LHCN-M2 (cell line): ENCODE data around the gene OMP. TPM values are rescaled to one million over a fixed set of nuclear protein-coding genes. Genes with fewer than 3 reads are reported as not detected.

ENCODE experiments used
- DNase-seq: peaks from one replicate; pipeline ENCODE4 v3.0.0-alpha.2; 2012; ENCODE audit warnings: low read depth
- total RNA-seq: library from RNA; depleted of rRNA; stranded (reverse); fragments of >200 nt; gene quantifications from 2 replicates; pipeline ENCODE4 v1.2.3, GENCODE V29; 2014

Gene OMP
- total RNA-seq, 1 experiment from 2014 or later, result 0.57 TPM

DNA sequence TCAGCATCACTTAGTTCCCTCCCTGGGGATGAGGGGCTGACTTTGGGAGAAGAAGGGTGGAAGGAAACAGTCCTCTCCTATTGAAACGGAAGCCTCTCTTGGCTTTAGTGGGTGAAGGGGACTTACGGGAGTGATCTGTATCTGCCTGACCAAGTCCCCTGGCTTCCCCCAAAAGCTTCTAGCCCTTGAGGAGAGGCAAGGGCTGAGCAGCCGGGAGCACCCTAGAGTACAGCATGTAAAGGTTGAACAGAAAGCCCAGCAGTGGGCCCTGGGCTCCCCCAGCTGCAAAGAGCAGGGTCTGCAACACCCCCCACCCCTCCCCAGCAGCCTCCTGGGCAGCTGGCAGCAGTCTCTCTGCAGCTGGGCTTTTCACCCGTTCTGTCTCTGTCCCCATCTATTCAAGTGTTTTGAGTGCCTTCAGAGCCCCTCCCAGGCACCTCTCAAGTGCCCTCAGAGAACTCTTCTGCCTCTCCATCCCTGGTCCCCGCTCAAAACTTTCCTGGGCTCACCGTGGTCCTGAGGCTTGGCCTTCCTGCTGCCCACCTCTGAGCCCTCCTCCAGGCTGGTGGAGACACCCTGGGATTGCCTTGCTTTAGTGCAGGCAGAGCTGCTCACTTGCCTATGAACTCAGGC, 33.2 kb upstream of the OMP start:
- no peak for DNase-seq

DNA sequence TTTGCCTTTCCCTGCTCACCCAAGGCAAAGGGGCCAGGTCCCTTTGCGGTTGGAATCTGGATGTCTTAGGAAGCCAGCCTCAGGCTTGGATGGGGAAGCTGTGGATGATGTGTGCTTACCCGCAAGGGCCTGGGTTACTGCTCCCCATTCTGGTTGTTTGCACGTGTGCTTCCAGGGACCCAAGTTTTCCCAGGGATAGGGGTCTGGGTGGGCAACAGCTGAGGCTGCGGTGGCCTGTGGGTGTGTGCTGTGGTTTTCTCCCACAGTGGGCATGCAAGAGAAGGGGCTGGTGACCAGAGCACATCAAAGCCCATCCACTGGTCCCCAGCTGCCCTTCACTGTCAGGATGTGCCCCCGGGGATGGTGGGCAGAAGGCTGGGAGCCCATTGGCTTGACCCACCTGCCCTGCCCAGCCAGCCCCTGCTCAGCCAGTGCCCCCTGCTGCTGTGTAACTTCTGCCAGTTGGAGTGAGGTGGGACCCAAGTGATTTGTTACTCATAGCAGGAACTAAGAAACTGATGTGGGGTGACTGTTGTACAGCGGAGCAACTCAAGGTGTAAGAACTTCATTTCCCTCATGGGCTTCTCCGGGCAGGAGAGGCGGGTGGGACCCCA, 32.6 kb upstream of the OMP start:
- no peak for DNase-seq

DNA sequence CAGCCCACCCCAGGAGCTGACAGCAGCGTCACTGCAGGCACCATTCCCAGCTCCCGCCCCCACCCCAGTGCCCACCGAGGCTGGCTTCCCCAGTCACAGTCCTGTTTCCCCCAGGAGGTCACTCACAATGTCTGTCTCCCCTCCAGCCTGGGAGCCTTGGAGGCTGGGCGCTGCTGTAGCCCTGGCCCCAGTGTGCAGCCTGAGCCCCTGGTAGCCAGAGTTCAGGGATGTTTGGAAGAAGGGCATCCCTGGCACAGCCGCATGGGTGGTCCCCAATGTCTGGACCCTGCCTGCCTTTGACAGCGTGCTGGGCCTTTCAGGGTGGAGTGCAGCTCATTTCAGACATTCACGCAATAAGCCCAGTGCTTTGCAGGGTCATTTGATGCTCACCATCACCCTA, 31.6 kb upstream of the OMP start:
- no peak for DNase-seq

DNA sequence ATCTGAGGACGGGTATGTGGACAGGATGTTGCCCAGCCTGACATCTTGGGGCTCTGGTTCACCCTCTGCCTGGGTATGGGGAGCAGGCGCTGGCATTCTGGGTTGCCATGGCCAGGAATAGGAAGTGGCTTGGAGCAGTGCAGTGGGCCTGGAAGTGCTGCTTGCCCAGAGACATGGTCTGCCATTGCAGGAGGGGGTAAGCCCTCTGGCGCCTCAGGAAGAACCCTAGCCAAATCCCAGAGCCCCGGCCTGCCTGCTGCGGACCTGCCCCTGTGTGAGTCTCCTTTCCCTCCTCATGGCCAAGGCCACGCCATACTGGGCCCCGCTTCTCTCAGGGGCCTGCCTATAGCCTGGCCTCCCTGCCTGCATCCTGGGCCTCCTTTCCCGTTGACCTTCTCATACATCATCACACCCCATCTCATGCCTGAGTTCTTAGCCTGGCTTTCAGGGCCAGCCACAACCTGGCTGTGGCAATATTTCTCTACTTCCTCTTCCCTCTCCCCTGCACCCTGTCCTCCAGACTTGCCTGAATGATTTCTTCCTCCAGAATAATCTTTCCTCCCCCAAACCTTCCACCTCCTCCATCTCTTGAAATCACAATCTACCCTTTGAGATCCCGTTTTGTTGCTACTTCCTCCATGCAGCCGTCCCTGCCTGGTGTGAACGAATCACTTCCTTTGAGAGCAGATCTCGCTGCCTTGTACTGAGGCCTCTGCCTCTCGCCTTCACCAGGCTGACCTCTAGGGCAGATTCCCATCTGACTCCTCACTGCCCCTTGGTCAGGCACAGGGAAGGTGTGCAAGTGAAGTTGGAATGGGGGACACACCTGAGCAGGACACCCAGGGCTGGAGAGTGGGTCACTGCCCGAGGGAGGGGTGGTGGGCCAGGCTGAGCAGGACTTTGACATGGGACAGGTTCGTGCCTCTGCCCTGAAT, 30.7 kb upstream of the OMP start:
- DNase-seq, result peak; percentile 59

DNA sequence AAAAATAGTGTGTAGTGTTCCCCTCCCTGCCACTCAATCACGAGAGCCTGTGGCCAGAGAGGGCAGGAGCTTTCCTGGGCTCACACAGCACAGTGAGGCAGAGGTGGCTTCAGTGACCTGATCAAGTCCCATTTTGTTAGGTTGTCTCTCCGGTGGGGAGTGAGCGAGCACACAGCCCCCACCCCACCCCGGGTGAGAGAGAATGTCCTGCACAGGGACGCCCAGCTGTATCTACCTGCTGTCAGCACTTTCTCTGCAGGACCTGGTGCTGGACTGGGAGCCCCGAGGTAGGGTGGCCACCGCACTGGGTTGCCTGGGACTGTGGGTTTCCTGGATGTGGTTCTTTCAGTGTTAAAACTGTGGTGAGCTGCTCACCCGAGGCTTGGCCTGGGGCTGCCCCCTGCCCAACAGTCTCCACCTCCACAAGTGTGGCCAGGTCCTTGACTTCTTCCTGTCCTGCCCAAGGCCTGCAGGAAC, 29.8 kb upstream of the OMP start:
- DNase-seq, result no peak

DNA sequence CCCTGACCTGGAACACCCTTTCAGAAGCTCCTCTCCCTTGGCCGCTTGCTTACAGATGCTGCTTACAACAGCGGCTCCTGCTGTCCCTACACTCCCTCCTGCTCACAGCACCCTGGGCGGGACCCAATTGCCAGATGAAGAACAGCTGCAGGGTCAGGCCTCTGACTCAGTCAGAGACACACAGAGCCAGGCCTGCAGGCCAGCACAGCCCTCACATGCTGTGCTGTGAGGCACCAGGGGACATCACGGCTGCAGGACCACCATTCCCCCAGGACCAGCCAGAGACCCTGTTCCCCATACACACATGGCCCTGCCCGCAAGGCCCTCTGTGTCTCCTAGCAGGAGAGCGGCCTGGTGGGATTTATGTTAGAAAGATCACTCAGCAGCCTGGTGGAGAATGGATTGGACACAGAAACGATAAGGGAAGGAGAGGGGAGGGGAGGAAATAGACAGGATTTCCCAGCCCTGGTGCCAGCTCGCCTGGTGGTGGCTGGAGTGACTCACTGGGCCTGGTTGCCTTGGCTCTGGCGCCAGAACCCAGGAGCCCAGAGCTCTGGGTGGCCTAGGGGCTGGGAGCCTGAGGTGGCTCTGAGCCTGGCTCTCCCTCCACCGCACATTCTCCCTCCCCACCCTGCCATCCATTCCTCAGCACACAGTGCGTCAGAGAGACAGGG, 29.2 kb upstream of the OMP start:
- peak; percentile 98 for DNase-seq

DNA sequence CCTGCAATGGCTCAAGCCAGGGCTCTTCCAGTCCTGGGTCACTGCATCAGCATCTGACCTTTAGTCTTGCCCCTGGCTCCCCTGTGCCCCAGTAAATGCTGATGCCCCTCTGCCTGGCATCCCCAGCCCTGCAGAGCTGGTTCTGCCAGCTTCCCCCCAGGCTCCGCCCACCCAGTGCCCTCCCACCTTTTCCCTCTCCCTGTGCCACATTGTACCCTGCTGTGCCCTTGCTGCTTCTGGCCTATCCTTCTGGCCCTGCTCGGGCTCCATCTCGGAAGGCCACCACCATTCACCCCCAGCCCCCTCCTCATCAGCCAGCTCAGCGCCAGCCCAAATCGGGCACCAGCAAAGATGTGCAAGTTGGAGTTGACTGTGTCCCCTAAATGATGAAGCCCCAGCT, 28.4 kb upstream of the OMP start:
- DNase-seq, result no peak

DNA sequence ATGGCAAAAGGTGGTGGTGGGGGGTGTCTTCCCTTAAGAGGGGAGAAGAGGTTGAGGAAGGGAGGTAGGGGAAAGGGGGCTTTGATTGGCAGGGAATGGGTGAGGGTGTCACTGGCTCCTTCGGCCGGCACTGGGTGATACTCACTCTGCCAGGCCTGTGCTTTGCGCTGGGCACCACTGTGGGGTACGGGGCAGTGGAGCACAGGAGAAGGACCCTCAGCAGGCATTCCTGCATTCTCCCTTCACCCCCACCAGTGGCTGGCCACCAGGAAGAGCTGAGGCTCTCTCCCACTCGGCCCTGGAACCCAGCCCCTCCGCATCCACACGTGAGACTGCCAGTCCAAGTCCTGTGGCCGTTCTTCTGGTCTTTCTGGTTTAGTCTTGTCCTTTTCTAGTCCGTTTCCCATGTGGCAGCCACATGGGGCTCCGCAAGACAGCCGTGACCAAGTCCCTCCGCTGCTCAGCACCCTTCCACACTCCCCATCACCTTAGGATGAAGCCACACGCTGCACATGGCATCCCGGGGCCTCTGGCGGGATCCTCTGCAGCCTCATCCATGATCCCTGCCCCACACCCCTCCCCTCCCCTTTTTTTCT, 27.9 kb upstream of the OMP start:
- no peak for DNase-seq

DNA sequence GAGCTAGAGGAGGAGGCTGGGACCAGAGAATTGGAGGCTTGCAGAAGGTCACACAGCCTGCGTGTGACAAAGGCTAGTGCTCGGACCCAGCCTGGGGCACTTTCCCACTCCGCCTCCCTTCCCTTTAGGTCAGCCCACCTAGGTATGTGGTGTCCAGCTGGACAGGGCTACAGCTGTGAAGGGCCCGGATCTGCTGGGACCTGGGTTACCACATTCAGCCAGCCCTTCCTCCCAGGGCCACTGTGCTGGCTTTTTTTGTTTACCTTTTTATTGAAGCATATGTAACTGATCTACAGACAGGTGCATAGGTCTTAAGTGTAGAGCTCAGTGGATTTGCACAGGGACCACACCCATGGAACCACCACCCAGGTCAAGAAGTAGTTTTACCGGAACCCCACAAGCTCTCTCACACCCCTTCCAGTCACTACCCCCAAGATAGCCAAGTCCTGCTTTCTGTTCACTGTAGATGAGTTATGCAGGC, 27.2 kb upstream of the OMP start:
- no peak for DNase-seq

DNA sequence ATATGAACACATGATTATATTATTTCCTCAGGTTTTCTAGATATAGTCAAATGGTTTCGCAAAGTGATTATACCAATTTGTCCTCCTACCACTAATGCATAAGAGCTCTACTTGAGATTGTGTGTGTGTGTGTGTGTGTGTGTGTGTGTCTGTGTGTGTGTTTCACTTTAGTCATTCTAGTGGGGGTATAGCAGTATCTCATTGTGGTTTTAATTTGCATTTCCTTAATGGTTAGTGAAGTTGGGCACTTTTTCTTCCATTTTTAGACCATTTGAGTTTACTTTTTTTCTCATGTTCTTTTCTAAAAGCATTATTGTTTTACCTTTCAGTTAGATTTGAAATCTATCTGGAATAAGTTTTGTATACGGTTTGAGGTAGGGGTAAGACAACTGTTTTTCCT, 23.0 kb upstream of the OMP start:
- DNase-seq, result no peak

DNA sequence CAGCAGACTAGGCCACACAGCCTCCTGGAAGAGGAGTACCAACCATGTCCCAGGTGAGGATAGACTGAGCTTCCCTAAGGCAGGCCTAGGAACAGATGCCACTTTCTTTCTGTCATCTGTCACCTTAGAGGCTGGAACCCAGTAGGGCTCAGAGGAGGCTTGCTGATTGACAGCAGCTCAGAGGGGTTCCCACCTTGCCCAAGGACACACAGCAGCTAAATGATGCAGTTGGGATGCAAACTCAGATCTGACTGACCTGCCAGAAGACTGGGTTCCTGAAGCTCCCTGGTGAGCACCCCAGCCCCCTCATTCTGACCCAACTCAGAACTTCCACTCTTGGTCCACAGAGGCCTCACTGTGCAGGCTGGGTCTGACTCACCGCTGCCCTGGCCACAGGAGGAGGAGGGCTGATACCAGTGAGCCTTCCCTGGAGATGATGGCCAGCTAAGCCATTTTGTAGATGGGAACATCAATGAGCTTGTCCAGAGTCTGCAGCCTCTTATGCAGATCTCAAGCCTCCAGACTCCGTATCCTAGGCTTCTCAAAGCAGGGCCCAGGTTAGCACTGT, 21.9 kb upstream of the OMP start:
- DNase-seq, result peak; percentile 47

DNA sequence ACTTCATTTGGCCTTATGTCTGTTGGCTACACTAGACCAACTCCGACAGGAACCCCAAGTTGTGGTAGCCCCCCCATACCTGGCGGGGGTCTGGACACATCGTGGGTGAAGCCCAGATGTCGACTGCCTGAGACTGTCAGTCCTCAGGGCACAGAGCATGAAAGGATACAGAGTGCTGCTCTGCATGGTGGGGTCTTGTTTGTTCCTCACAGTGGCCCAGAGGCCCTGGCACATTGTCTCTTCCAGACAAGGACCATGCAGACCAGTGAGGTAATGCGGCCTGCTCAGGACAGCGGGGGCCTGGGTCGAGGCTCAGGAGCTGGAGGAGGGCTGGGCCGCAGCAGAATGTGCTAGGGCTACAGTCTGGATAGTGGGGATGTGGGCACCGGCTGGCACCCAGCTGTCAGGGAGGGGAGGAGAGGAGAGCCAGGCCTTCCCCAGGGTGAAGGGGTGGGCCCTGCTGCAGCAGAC, 21.2 kb upstream of the OMP start:
- no peak for DNase-seq

DNA sequence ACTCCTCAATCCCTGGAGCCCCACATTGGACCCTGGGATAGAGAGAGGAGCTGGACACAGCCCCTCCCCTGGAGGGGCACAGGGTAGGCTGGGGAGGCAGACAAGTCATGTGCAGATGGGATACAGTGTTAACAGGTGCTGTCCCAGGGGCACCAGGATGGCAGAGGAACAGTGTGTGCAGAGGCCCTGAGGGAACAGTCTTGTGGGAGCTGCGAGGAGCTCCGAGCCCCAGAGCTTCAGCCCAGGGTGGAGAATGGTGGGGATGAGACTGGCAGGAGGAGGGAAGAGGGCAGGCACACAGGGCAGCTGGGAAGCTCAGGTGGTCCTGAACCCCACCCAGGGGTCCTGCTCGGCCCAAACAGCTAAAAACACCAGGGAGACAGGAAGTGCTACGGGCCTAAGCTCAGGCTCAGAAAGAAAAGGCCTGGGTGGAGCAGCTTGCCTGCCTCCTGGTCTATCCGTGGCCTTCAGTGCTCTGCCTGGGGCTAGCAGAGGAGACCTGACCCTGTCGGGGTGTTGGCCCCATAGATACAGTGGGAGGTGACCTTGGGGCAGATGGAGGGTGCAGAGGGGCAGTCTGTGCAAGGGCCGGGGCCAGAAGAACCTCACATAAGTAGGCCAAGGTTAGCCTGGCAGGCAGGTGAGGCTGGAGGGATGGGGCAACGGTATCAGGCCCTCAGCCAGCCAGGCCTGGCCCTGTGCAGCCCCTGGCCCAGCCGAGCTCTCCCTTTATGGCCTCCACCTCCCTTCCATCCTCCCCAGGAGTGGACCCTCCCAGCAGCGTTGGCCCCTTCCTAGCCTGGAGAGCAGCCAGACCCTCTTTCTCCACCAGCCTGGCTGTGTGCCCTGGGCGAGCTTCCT, 20.4 kb upstream of the OMP start:
- DNase-seq, result no peak

DNA sequence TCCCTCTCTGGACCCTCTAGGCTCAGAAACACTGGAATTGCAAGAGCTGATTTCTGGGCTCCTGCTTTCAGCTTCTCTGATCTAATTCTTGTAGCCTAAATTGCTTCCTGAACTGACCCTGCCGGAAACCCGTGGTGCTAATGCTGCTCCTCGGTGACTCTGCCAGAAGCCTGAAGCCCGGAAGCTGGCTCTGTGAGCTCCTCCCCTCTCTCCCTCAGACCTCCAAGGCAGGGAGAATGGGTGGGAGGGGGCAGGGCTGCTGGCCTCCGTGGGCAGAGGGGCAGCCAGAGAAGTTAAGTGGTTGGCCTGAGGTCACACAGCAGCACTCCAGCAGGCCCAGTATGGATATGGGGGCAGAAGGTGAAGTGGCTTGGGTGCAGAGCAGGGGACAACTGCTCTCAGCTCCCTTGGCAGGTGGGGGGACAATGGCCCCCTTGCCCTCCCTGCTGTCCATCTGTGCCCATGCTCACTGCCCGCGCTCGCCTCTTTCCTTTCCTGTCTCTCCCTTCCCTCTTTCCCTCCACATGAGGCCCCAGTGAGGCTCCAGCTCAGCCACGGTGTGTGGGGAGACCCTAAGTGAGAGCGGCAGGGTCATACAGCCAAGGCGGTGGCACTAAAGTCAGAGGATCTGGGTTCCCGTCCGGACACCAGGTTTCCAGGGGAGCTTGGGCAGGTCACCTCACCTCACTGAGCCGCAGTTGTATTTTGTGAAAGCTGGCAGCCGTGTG, 19.6 kb upstream of the OMP start:
- no peak for DNase-seq

DNA sequence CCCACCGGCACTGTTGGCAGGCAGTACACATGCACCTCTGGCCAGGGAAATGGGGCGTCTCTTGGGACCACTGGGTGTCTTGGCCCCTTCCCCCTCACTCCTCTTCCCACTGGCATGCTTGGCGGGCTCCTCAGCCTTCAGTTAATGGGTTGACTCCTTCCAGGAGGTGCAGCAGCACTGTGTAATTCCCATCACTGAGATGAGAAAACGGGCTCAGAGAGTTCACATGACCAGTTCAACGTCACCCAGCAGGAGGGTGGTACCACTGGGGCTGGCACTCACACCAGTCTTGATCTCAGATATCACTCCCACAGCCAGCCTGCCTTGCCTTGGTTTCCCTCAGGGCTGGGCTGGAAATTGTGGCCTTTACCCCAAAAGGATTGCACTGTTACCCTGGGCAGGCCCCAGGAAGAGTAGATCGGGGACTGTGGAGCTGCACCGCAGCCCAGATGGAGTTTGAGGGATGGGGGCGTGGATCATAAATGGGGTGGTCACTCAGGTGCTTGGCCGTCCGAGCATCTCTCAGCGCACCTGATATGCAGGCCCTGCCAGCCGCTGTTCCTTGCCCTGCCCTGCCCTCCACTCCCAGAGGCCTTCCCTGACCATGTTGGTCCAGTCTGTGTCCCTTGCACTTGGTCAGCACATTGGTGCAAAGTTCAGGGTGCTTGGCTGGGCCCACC, 18.9 kb upstream of the OMP start:
- no peak for DNase-seq

DNA sequence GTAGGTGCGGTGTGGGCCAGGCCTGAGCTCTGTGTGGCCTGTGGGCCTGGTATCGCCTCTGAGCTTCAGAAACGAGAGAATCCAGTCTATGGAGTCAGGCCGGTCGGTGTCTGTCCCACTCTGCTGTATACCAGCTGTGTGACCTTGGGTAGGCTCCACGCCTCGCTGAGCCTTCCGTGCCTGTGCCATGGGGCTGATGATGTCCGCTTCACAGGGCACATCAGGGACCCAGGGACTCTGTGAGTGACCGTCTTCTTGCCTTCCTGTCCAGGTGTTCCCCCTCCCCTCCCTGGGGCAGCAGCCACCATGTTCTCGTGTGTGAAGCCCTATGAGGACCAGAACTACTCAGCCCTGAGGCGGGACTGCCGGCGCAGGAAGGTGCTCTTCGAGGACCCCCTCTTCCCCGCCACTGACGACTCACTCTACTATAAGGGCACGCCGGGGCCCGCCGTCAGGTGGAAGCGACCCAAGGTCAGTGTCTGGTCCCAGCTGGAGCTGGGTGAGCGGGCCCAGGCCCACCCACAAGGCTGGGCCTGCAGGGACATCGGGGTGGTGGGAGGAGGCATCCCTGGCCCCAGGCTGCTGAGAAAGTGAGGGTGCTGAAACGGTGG, 18.0 kb upstream of the OMP start:
- no peak for DNase-seq

DNA sequence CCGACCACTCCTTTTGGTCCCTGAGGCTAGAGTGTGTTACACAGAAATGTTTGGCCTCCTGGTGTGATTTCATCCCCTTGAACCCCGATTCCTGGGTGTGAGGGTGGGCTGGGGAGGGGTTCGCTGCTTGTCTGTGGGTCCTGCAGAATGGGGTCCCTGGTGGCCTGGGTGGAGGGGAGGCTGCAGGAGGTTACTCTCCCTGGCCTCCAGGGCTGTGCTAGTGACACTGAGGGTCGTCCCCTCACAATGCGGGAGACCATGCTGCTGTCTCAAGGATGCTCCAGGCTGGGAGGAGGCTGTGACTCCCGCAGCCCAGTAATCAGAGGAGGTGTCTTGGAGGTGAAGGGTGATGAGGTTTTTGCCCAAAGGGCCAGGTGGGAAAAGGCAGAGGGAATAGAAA, 17.0 kb upstream of the OMP start:
- DNase-seq, result no peak
